GM19452 (cell line): ENCODE results near the gene CCKAR.

ENCODE experiments used
- ATAC-seq: cut with Tn5 transposase; IDR thresholded peaks from one replicate; pipeline ENCODE4 v1.9.1; 2021; ENCODE audit not compliant: unreplicated experiment

The CCKAR gene

GRCh38 chr4:26491449-26492170 lies 1.3 kb upstream of the CCKAR start:
- no peak for ATAC-seq

- ATAC-seq, result no peak
These were observed 638 bp upstream of the CCKAR start for GRCh38 chr4:26490960-26491284.

- ATAC-seq, result no peak
These were observed 941 bp downstream of the CCKAR start for GRCh38 chr4:26489101-26489985.

GRCh38 chr4:26485684-26486083 lies 4.6 kb downstream of the CCKAR start:
- no peak for ATAC-seq

GRCh38 chr4:26484516-26484915 lies 5.8 kb downstream of the CCKAR start:
- no peak for ATAC-seq

GRCh38 chr4:26484032-26484515 lies 6.2 kb downstream of the CCKAR start:
- no peak for ATAC-seq

- no peak for ATAC-seq
These were observed 7.5 kb downstream of the CCKAR start for GRCh38 chr4:26482508-26483462.

GRCh38 chr4:26478330-26478729 lies 12.0 kb downstream of the CCKAR start:
- ATAC-seq, result no peak

GRCh38 chr4:26476545-26476944 lies 13.7 kb downstream of the CCKAR start:
- ATAC-seq, result no peak

GRCh38 chr4:26475716-26476115 lies 14.6 kb downstream of the CCKAR start:
- no peak for ATAC-seq

GRCh38 chr4:26474551-26474950 lies 15.7 kb downstream of the CCKAR start:
- no peak for ATAC-seq

- ATAC-seq, result no peak
These were observed 16.4 kb downstream of the CCKAR start for GRCh38 chr4:26473893-26474292.

- ATAC-seq, result no peak
These were observed 18.4 kb downstream of the CCKAR start for GRCh38 chr4:26471890-26472289.

GRCh38 chr4:26468977-26469376 lies 21.3 kb downstream of the CCKAR start:
- no peak for ATAC-seq

- ATAC-seq, result no peak
These were observed 21.9 kb downstream of the CCKAR start for GRCh38 chr4:26468283-26468949.

GRCh38 chr4:26467724-26468123 lies 22.6 kb downstream of the CCKAR start:
- ATAC-seq, result no peak

GRCh38 chr4:26466578-26467270 lies 23.6 kb downstream of the CCKAR start:
- no peak for ATAC-seq

- no peak for ATAC-seq
These were observed 25.7 kb downstream of the CCKAR start for GRCh38 chr4:26464420-26465095.

- no peak for ATAC-seq
These were observed 26.9 kb downstream of the CCKAR start for GRCh38 chr4:26463386-26463785.
